ENCODE results near the gene KDM2B. TPM values are rescaled to one million over a fixed set of nuclear protein-coding genes. Genes with fewer than 3 reads are reported as not detected.

KDM2B gene
- polyA plus RNA-seq, 1 donor from 2014 or later, result 85.5 TPM

GRCh38 chr12:121448771-121449315 lies 132.0 kb downstream of the KDM2B start:
- no peak overlapping the region for H2AFZ ChIP-seq (ENCODE audit: low read depth, low read length)
- no peaks in the 10 kb centered on the region for H3K79me2 ChIP-seq (replicated peaks; ENCODE audit: insufficient read depth, low read length)
- no peaks in the 10 kb centered on the region for H3K27me3 ChIP-seq (ENCODE audit: insufficient read depth, low read depth, low read length)
- no peaks in the 10 kb centered on the region for H3K36me3 ChIP-seq (ENCODE audit: insufficient read depth, low read length)
- no peak overlapping the region for H3K4me2 ChIP-seq (ENCODE audit: low read length)
- no peaks in the 10 kb centered on the region for H3F3A ChIP-seq (ENCODE audit: insufficient read depth, low read length, poor library complexity, severe bottlenecking)
- no peak overlapping the region for H3K4me3 ChIP-seq (ENCODE audit: low read length)
- H3K27ac ChIP-seq (ENCODE audit: low read length), result no peak overlapping the region
- H3K9me3 ChIP-seq (ENCODE audit: low read length), result no peaks in the 10 kb centered on the region
- no peak overlapping the region for H3K9ac ChIP-seq (ENCODE audit: low read length)
- no peaks in the 10 kb centered on the region for H4K20me1 ChIP-seq (ENCODE audit: insufficient read depth)
- H3K9me2 ChIP-seq (ENCODE audit: insufficient read depth, low read length), result no peaks in the 10 kb centered on the region
- TF ChIP-seq RAD21 (conservative IDR thresholded peaks at IDR 0.05), result no peak
- TF ChIP-seq MXI1 (conservative IDR thresholded peaks at IDR 0.05; ENCODE audit: poor library complexity, severe bottlenecking), result no peak
- TF ChIP-seq REST (IDR thresholded peaks at IDR 0.05; ENCODE audit: borderline replicate concordance), result no peak
- TF ChIP-seq CTCF (IDR thresholded peaks at IDR 0.05; ENCODE audit: poor library complexity, severe bottlenecking), result no peak

- H3F3A ChIP-seq (ENCODE audit: insufficient read depth, low read length, poor library complexity, severe bottlenecking), result no peaks in the 10 kb centered on the region
- no peaks in the 10 kb centered on the region for H3K36me3 ChIP-seq (ENCODE audit: insufficient read depth, low read length)
- H3K4me3 ChIP-seq (ENCODE audit: low read length), result no peak overlapping the region
- no peaks in the 10 kb centered on the region for H3K27me3 ChIP-seq (ENCODE audit: insufficient read depth, low read depth, low read length)
- no peaks in the 10 kb centered on the region for H3K79me2 ChIP-seq (replicated peaks; ENCODE audit: insufficient read depth, low read length)
- no peak for TF ChIP-seq TAF1 (IDR thresholded peaks at IDR 0.05; ENCODE audit: low read depth)
- TF ChIP-seq RAD21 (conservative IDR thresholded peaks at IDR 0.05), result no peak
- TF ChIP-seq REST (IDR thresholded peaks at IDR 0.05; ENCODE audit: borderline replicate concordance), result no peak
- no peak for TF ChIP-seq MXI1 (conservative IDR thresholded peaks at IDR 0.05; ENCODE audit: poor library complexity, severe bottlenecking)
- no peak for TF ChIP-seq CTCF (IDR thresholded peaks at IDR 0.05; ENCODE audit: poor library complexity, severe bottlenecking)
- no peak for TF ChIP-seq POLR2AphosphoS5 (IDR thresholded peaks at IDR 0.05)
- TF ChIP-seq SMC3 (conservative IDR thresholded peaks at IDR 0.05; ENCODE audit: poor library complexity), result no peak
- TF ChIP-seq EZH2 (IDR thresholded peaks at IDR 0.05; ENCODE audit: borderline replicate concordance, insufficient read depth, low read length, poor library complexity, severe bottlenecking), result no peak
- TF ChIP-seq EP300 (conservative IDR thresholded peaks at IDR 0.05; ENCODE audit: poor library complexity, severe bottlenecking), result no peak
- no peaks in the 10 kb centered on the region for H4K20me1 ChIP-seq (ENCODE audit: insufficient read depth)
- H3K9ac ChIP-seq (ENCODE audit: low read length), result no peak overlapping the region
- H3K27ac ChIP-seq (ENCODE audit: low read length), result no peak overlapping the region
- H3K4me2 ChIP-seq (ENCODE audit: low read length), result no peak overlapping the region
- H2AFZ ChIP-seq (ENCODE audit: low read depth, low read length), result no peak overlapping the region
- no peaks in the 10 kb centered on the region for H3K9me2 ChIP-seq (ENCODE audit: insufficient read depth, low read length)
- no peaks in the 10 kb centered on the region for H3K9me3 ChIP-seq (ENCODE audit: low read length)
Measured at GRCh38 chr12:121446750-121447149, 134.1 kb downstream of the KDM2B start.
